ENCODE measurements around the gene STK38L.

Gene STK38L

DNA sequence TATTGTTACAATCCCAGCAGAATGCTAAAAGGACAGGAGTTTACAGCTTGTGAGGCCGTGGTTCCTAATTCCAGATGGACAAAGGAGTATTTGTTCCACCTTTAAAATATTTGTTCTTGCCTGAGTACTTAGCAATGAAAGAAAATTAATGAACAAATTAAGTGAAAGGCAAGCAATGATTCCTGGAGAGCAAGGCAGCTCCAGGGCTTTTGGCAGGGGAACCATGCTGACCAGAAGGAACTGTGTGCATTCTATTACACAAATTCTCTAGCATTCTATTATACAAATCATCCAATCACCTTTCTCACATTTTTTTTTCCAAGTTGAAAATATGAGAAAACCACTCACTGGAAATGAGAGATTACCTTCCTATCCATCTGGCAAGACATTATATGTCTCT, 86.8 kb downstream of the STK38L start:
- DNase-seq, result no peak

DNA sequence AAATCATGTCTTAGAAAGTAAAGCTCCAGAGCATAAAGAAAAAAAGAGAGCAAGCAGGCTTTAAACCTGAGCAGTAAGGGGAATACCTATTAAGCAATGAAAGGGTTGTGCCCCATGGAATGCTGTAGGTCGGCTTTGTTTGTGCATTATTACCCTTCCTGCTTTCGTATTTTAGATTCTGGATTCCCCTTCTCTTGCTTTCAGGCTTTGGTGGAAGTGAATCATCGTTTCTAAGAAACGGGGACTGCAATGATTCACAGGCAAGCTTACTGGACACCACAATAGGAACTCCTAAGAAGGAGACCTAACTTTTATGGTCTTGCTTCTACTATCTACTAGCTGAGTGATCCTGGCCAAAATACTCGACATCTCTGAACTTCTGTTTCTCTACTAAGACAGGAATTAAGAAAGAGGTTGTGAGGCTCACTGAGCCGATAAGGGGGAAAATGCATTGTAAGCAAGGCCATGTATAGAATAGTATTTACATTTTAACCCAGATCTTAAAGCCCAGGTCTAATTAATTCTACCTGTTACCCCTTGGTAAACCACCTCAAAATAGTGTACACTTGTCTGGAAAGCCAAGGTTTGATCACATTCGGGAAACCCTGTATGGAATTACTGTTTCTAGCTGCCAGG, 87.3 kb downstream of the STK38L start:
- peak; percentile 88 for DNase-seq

DNA sequence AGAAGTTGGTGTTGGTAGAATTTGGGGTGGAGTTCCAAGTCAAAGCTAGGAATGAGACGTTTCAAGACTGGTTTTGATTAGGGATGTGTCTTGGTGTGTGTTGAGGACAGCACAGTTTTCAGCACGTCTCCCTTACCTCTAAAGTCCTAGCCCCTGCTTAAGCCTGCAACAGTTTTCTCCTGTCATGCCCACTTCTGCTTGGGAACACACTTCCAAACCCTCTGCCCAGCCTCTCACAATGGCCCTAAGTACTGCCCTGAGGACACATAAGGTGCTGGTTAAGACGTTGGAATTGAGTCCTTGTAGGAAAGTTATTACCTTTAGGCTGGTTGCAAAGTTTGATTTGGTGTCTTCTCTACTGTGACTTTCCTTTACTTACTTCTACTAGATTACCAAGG, 87.8 kb downstream of the STK38L start:
- no peak for DNase-seq

DNA sequence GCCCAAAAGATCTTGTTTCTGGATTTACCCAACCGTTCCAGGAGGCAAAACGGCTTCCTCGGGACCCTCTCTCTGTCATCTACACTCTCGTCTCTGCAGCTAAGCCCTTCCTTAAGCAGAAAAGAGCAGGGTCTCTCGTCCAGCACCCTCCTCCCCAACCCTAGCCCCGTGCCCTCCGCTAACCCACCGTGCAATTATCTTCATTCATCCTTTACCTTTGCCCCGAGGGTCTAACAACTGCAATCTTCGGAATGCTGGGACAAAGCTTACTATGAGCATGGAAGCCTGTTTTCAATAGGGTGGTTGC, 88.3 kb downstream of the STK38L start:
- no peak for DNase-seq

DNA sequence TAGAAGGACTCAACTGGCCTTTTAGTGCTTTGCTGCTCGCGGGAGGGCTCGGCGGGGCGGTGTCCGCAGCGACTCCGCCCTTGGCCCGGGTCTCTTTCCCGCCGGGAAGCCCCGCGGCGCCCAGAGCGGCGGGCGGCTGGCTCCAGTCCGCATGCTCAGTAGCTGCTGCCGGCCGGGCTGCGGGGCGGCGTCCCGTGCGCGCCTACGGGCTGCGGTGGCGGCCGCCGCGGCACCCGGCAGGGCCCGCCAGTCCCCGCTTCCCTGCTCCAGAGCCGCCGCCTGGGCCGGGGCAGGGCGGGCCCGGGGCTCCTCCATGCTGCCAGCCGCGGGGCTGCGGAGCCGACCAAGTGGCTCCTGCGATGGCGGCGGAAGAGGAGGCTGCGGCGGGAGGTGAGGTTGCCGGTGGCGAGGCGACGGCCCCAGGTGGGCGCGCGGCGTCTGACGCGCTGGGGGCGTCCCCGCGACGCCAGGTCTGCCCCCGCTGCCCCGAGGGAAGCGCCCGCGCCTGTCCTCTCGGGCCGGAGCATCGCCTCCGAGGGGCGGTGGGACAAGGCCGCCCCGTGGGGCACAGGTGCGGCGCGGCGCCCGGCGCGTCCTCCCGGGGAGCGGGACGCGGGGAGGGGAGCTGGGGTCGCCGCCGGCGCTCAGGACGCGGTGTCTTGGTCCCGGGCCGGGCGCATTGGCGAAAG, 88.8 kb downstream of the STK38L start, which contains the start of gene BMAL2:
Gene BMAL2 (plus strand): TSS at position 123 of the 689 bp plus-strand sequence. CDS start 237 bp downstream, at position 360.
- DNase-seq, result peak; percentile 58

DNA sequence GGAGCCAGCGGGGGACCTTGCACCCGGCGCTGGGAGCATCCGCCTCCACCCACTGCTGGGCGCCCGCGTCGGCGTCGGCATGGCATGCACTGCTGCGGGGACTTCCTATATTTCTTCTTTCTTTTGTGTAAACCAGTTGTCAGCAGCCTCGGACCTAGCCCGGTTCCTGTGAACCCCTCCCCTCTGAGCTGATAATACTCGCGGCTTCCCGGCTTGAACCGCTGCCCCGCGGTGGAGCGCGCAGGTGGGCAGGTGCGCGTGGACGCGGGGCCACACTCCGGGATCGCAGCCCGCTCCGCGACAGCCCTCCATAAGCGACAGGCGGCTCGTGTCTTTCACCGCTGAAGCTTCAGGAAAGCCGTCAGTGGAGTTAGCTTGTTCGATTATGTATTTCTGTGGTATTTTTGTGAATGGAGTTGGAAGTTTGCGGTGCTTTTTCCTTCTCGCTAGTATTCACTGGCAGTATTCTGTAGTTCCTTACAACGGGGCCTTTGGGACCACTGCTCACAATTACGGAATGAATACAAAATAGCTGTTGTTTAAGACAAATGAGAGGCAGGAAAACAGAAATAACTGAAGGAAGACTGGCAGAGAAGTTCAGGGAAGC, 89.4 kb downstream of the STK38L start:
- peak; percentile 49 for DNase-seq

DNA sequence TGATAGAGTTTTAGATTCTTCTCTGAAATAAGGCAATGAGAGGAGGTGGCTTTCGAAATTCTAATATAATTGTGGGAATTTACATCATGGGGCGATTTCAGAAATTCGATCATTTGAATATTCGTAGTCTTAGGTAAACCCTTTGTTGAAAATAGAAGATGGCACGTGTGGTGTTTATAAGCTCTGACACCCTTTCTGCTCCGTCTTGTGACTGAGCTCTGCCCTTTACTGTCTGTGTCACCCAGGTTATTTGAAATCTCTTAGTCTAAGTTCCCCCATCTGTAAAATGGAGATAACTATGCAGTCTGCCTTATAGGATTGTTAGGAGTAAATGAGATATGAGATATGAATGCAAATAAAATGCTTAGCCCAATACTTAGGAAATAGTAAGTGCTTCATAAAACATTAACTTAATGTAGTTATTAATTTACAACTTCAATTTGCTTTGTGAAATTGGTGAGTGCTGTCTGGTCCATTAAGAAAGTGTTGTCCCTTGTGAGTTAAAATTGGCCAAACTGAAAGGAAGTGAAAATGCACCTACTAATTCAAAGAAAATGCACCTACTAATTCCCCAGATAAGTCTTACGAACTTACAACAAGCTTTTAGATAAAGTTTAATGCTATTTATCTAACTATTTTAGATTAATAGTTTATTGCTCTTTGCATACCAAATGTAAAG, 90.1 kb downstream of the STK38L start:
- no peak for DNase-seq

DNA sequence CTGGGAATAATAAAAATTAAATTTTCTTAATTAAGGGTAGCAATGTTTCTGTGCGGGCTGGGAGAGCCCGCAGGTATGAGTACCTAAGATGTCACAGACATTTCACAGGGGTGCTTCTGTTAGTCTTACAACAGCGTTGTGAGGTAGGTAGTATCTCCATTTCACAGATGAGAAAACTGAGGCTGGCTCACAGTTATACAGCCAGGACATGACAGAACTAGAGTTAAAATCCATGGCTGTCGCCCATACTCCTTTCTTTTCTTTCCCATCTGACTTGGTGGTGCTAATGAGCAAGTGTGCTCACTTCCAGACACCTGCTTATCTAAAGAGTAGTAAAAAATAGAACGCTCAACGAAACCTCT, 90.6 kb downstream of the STK38L start:
- no peak for DNase-seq

DNA sequence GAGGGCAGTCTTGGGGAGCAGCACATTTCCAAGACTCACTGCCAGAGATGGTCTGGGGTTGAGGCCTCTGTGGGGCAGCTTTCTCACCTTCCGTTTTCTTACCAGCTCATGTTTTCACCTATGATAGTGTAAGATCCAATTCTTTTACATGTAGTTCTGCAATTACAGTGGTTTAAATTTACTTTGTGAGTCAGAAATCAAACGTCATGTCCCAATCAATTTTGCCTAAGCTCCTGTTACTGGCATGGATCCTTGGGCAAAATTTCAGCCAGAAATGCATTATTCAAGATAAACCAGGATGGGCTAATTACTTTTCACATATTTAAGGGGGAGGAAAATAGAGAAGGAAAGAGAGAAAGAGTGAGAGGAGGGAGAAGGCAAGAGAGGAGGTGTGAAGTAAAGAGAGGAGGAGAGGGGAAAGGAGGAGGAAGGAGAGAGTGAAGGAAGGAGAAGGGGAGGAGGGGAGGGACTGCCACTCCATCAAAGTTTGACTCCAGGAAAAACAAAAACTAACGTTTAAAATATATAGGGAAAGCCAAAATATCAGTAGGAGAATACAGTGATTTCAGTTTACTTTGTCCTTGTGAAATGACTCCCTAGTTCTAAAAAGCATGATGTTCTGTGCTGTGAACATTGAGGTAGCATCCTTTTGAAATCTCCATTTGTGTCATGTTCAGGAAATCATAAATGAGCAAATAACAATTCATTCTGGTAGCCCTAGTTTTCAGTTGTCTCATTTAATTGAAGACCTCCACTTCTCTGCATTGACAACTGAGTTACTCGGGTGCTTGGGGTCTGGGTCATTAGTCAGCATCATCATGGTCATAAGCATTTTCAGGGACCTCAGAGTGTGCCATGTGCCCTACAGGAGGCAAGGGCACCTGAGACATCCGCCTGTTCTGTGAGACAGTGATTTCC, 91.5 kb downstream of the STK38L start:
- peak; percentile 68 for DNase-seq

DNA sequence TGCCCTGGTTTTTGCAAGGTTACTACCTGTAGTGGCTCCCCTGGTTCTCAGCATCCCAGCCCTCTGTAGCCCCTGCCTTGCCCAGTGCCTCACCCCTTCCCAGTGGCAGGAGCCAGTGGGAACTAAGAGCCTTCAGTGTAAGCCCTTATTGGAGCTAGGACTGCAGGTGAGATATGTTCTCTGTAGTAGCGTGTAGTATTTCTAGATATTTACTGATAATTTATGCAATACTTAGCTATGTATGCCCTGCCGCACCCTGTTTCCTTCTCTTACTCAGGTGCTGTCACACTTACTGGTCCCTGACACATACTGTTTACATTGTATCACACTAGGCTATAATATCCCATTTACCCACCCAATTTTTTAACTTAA, 92.2 kb downstream of the STK38L start:
- no peak for DNase-seq

DNA sequence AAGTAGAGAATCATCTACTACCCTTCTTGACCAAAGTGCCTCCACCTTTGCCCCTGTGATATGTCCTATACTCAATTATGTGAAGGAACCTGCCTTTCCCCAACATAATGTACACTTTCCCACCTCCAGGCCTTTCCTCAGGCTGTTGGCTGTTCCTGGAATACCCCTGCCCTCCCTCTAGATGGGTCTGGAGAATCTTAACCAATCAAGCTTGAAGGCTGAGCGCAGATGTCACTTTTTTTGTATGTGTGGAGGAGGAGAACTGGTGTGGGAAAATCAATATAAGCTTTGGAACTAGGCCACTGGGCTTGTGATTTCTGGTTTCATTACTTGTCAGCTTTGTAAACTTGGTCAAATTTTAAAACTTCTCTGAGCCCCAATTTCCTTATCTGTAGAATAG, 93.3 kb downstream of the STK38L start:
- no peak for DNase-seq

DNA sequence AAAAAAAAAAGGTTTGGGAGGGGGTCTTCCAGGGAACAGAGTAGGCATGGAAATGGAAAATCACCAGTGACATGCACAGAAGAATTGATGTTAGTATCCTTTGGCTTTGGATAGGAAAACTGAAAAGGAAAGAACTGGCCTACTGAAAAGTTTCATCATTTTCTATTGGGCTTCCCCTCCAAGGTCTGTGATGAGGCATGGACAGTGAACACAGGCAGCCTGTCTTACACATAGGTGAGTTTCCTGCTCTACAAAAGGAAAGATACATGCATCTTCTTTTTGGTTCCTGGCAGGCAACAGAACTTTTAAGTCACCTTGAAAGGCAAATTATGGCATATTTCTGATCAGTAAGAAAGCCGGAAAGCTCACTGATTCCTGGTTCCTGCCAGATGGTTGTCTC, 94.4 kb downstream of the STK38L start:
- no peak for DNase-seq

DNA sequence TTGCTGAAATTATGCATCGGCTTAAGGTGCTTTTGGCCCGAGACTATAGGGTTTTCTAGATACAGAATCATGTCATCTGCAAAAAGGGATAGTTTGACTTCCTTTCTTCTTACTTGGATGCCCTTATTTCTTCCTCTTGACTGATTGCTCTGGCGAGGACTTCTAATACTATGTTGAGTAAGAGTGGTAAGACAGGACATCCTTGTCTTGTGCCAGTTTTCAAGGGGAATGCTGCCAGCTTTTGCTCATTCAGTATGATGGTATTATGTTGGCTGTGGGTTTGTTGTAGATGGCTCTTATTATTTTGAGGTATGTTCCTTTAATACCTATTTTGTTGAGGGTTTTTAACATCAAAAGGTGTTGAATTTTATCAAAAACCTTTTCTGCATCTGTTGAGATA, 96.9 kb downstream of the STK38L start:
- no peak for DNase-seq

DNA sequence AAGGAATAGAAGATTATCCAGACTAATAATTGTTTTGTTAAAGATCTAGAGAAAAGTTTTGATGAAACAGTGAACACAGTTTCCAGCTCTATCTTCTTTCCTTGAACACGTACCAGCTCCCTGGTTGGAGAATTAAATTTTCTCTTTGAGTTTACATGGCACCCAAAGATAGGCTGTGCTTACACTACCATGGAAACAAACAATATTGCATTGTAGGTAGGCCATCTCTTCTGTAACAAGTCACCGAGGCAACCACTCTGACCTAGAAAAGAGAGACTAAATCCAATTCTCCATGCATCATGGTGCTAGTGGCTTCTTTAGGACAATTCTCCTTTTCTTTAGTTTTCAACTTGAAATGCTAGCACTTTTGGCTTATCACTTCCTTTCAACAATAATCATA, 98.5 kb downstream of the STK38L start:
- no peak for DNase-seq

DNA sequence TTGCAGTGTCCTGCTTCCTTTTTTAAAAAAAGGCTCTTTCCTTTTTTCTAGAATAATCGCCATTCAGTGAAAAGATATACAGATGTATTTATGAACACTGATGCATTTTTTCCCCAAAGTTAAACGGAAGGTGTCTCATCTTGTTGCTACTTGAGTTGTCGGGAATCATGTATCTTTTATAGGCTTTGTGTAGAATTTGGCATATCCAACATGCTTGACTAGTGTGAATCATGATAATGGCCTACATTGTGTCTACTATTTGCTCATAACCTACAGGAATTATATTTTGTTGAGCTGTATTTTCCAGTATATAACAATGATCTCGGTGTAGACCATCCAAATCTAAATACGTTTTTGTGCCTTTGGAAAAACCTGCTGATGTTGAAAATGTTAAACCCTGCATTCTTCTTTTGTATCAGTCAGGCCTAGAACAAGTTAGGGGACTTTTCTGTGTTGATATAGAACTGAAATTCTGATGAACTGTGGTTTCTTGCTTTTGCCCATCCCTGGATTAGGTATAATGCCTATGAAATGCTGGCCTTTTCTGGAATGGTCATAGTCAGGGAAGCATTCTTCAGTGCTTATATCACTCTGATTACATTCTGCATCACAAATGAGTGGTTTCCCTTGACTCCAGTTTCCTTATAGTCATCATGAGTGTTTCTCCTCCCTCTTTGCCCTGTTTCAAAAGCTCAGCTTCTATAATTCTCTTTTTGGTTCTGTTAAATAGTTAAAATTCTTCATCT, 99.3 kb downstream of the STK38L start:
- no peak for DNase-seq

DNA sequence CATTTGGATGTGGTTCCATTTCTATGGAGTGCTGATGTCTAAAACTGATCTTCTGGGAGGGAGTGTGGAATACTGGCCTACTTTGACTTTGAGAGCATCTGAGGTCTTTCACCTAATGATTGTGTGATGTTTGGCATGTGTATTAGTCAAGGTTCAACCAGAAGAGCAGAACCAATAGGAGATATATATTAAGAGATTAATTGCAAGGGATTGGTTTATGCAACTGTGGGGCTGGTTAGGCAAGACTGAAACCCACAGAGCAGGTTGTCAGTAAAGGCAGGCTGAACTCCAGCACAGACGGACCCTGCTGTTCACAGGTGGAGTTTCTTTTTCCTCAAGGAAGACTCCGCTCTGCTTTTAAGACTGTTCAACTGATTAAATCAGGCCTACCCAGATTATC, 100.2 kb downstream of the STK38L start:
- DNase-seq, result no peak

DNA sequence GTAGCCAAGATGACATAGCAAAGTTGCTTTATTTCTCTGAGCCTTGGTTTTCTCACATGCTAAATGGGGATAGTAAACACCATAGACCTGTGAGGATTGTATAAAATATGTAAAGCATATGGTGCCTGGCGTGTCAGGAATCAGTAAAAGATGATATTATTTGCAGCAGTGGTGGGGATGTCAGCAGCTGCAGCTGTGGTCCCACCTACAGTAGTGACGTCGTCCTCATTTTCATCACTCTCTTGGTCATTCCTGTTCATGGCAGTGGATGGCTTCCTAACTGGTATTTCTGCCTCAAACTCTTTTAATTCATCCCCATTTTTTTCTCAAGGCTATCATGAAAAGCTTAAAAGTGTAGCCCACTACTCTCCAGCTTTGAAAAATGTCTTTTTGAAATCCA, 100.7 kb downstream of the STK38L start:
- no peak for DNase-seq

DNA sequence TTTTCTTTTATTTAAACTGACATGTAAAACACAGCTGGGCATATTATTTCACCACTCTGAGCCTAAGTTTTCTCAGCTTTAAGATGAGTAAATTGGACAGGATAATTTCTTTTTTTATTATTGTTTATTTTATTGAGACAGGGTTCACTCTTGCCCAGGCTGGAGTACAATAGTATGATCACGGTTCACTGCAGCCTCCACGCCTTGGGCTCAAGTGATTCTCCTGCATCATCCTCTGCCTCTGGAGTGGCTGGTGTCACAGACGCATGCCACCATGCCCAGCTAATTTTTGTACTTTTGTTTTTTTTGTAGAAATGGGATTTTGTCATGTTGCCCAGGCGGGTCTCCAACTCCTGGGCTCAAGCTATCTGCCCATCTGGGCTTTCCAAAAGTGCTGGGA, 101.3 kb downstream of the STK38L start:
- no peak for DNase-seq

DNA sequence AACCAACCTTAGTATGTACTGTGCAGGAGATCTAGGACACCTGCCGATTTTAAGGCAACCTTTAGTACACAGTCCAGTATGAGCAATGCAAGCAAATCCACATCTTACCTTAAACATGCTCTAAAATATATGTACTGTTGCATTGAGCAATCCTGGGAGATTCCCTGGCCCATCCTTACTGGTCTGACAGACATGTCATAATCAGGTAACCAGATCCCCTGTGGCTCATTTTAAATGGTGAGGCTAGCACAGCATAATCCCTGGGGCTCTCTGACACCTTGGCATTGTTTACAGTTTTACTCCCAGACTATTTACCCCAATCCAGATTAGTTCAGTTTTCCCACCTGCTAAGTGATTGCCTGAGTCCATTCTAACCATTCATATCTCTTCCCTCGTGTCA, 103.7 kb downstream of the STK38L start:
- DNase-seq, result no peak

DNA sequence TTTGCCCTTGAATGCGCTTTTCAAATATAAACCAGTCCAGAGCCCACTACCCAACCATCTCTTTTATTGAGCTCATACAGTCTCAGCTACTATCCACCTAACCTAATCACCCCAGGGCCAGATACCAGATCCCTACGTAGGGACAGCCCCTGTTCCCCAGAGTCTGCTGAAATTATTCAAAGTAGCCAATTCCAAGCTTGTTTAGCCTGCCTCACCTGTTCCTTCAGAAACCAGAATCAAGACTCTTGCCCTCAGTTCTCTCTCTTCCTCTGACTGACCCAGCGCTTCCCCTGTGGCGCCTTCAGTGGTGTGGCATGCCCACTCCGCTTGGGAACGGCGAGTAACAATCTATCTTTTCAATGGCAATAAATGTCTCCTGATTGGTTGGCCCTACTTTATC, 107.4 kb downstream of the STK38L start:
- no peak for DNase-seq

DNA sequence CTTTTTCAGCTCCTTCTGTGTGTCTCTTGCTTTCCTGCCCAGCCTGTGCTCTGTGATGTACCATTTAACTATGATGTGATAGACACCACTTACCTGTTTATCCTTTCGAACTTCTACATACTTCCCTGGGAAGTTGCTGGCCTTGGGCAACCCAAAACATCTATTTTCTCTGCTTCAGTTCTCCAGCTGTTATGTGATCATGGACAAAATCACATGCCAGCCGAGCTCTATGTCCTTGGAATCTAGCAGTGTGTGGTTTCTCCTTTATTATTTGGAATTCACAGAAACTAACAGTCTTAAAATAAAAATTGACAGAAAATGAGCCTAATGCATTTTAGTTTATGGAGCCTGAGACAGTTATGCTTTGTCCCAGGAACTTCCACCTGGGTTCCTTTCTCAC, 111.4 kb downstream of the STK38L start:
- DNase-seq, result no peak

DNA sequence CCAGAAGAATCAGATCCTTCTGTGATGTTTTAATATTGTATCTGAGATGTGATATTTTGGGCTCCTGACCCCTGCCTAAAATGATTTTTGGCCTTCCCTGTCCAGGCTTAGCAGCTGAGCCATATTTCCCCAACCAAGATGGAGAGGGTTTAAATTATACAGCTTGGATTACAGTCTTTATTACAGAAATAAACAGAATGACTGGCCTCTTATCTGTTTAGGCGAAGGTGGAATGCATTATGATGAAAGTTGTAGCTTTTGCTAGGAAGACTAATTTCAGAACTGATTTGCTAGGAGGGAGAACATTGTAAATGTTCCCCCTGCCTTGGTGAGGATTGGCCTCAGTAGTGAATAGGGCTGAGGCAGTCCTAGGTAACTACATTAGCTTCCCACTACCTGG, 111.9 kb downstream of the STK38L start:
- DNase-seq, result no peak
